ENCODE data around the gene AASDHPPT.

GRCh38 chr11:106137061-106137460 lies 59.6 kb downstream of the AASDHPPT start:
- no peak for TF ChIP-seq ZNF16 (tag by site-specific recombination; IDR thresholded peaks at IDR 0.05; ENCODE audit: low read depth)
- no peak for TF ChIP-seq ZNF274 (IDR thresholded peaks at IDR 0.05; ENCODE audit: low read length)
- TF ChIP-seq ZNF274 (tag by site-specific recombination; IDR thresholded peaks at IDR 0.05; ENCODE audit: borderline replicate concordance) = no peak
- no peak for TF ChIP-seq KLF10 (tag by site-specific recombination; IDR thresholded peaks at IDR 0.05)
- no peak for TF ChIP-seq ZNF10 (tag by site-specific recombination; IDR thresholded peaks at IDR 0.05)
- TF ChIP-seq, protein P1, sequence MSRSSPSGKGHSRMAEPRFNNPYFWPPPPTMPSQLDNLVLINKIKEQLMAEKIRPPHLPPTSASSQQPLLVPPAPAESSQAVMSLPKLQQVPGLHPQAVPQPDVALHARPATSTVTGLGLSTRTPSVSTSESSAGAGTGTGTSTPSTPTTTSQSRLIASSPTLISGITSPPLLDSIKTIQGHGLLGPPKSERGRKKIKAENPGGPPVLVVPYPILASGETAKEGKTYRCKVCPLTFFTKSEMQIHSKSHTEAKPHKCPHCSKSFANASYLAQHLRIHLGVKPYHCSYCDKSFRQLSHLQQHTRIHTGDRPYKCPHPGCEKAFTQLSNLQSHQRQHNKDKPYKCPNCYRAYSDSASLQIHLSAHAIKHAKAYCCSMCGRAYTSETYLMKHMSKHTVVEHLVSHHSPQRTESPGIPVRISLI (tag by site-specific recombination; IDR thresholded peaks at IDR 0.05) = no peak
- TF ChIP-seq ZNF132 (tag by site-specific recombination; IDR thresholded peaks at IDR 0.05; ENCODE audit: borderline replicate concordance) = no peak
- TF ChIP-seq, protein P2, sequence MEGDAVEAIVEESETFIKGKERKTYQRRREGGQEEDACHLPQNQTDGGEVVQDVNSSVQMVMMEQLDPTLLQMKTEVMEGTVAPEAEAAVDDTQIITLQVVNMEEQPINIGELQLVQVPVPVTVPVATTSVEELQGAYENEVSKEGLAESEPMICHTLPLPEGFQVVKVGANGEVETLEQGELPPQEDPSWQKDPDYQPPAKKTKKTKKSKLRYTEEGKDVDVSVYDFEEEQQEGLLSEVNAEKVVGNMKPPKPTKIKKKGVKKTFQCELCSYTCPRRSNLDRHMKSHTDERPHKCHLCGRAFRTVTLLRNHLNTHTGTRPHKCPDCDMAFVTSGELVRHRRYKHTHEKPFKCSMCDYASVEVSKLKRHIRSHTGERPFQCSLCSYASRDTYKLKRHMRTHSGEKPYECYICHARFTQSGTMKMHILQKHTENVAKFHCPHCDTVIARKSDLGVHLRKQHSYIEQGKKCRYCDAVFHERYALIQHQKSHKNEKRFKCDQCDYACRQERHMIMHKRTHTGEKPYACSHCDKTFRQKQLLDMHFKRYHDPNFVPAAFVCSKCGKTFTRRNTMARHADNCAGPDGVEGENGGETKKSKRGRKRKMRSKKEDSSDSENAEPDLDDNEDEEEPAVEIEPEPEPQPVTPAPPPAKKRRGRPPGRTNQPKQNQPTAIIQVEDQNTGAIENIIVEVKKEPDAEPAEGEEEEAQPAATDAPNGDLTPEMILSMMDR (tag by site-specific recombination; IDR thresholded peaks at IDR 0.05) = no peak
- TF ChIP-seq, protein P3, sequence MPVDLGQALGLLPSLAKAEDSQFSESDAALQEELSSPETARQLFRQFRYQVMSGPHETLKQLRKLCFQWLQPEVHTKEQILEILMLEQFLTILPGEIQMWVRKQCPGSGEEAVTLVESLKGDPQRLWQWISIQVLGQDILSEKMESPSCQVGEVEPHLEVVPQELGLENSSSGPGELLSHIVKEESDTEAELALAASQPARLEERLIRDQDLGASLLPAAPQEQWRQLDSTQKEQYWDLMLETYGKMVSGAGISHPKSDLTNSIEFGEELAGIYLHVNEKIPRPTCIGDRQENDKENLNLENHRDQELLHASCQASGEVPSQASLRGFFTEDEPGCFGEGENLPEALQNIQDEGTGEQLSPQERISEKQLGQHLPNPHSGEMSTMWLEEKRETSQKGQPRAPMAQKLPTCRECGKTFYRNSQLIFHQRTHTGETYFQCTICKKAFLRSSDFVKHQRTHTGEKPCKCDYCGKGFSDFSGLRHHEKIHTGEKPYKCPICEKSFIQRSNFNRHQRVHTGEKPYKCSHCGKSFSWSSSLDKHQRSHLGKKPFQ (tag by site-specific recombination; IDR thresholded peaks at IDR 0.05) = no peak
- TF ChIP-seq, protein P4, sequence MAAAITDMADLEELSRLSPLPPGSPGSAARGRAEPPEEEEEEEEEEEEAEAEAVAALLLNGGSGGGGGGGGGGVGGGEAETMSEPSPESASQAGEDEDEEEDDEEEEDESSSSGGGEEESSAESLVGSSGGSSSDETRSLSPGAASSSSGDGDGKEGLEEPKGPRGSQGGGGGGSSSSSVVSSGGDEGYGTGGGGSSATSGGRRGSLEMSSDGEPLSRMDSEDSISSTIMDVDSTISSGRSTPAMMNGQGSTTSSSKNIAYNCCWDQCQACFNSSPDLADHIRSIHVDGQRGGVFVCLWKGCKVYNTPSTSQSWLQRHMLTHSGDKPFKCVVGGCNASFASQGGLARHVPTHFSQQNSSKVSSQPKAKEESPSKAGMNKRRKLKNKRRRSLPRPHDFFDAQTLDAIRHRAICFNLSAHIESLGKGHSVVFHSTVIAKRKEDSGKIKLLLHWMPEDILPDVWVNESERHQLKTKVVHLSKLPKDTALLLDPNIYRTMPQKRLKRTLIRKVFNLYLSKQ (tag by site-specific recombination; IDR thresholded peaks at IDR 0.05; ENCODE audit: borderline replicate concordance) = no peak
- TF ChIP-seq ELK4 (IDR thresholded peaks at IDR 0.05; ENCODE audit: borderline replicate concordance, low read depth, low read length) = no peak
